HG03196 (cell line): ENCODE data around the gene FGF1.
"Not testable (repeated sequence)": the region's sequence is repeated elsewhere in the genome, so short reads cannot be mapped to it uniquely, and the experiment has no call there.

ENCODE experiments used
- ATAC-seq: cut with Tn5 transposase; IDR thresholded peaks from one replicate; pipeline ENCODE4 v1.9.1; 2021; ENCODE audit not compliant: unreplicated experiment

The FGF1 gene

DNA sequence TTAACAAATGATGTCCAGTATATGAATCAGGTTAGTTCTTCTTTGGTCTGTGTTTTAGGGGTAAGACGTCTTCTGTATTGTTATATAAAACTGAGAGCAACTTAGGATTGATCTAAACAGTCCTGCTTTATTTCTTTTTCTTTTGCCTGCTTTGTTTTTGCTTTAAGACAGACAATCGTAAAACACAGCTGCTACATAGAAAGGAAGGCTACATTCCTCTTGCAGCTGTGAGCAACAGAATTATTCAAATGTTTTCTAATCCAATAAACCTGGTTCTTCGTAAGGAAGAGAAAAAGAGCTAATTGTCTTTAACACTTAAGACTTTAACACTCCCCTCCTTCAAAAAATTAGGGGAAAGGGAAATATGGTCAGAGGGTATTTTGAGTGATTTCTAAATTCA lies 14.6 kb downstream of the FGF1 start:
- ATAC-seq = no peak

- ATAC-seq = no peak
Observed at GRCh38 chr5:142670804-142671203, 15.1 kb downstream of the FGF1 start.

DNA sequence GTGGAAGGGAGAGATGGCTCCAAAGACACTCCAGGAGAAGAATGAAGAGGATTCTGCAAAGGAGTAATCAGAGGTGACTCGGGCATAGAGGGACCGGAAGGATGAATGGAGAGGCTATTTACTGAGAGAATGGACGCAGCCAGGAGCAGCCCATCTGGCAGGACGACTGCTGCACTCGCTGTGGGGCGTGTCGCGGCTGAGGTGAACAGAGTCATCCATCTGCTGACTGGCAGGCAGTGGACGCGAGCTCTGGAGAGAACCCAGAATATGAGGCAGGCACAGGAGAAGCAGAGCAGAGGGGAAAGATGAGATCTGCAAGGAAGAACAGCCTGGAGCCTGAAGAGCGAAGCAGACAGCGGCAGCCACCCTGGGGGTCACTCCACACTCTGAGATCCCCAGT lies 16.4 kb downstream of the FGF1 start:
- no peak for ATAC-seq

- no peak for ATAC-seq
Observed at GRCh38 chr5:142668336-142668735, 17.6 kb downstream of the FGF1 start.

DNA sequence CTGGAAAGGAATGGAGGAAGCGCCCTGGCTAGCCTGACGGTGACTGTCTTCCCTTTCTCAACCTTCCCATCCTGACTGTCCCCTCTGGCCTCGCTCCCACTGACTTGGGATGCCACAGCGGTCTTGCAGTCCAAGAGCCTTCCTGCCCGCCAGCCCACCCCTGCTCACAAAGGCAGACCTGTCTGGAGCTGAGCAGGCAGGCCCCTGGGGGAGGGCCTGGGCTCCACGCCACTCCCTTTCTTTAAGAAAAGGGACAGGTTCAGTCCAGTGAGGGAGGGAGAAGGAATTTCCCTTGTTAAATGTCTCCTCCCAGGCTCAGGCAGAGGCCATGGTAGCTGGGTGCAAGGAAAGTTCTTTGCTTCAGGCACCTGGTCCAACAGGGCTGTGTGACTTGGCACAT lies 18.1 kb downstream of the FGF1 start:
- no peak for ATAC-seq

- ATAC-seq = no peak
Observed at GRCh38 chr5:142664636-142665035, 21.3 kb downstream of the FGF1 start.

DNA sequence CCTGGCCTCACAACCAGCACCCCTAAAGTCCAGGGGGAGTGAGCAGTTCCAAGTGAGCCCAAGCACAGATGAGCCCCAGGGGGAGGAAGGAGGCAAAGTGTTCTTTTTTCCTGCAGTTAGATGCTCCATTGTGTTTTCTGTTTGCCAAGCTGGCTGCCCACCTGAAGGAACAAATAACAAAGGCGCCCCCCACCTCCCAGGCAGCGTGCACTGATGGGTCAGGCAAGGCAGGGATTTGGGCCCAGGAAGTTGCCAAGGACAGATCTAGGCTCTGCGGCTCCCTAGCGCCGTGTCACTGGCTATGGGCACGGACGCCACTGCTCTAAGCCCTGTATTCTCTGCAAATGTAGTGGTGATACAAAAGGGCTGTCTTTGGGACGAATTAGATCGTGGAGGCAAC lies 21.8 kb downstream of the FGF1 start:
- ATAC-seq = no peak

GRCh38 chr5:142663246-142663645 lies 22.6 kb downstream of the FGF1 start:
- no peak for ATAC-seq

DNA sequence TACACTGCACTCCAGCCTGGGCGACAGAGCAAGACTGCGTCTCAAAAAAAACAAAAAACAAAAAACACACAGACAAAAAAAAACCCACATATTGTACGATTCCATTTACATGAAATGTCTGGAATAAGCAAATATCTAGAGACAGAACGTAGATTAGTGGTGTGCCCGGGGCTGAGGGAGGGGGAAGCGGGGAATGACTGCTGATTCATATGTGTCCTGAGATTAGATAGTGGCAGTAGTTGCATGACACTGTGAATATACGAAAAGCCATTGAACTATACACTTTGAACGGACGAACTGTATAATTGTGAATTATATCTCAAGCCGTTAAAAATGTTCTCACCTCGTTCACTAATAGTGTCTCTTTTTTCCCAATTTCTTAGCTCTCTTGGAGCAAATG lies 23.9 kb downstream of the FGF1 start:
- ATAC-seq = no peak

- ATAC-seq = no peak
Observed at GRCh38 chr5:142661143-142661542, 24.7 kb downstream of the FGF1 start.

- no peak for ATAC-seq
Observed at GRCh38 chr5:142660731-142661130, 25.2 kb downstream of the FGF1 start.

DNA sequence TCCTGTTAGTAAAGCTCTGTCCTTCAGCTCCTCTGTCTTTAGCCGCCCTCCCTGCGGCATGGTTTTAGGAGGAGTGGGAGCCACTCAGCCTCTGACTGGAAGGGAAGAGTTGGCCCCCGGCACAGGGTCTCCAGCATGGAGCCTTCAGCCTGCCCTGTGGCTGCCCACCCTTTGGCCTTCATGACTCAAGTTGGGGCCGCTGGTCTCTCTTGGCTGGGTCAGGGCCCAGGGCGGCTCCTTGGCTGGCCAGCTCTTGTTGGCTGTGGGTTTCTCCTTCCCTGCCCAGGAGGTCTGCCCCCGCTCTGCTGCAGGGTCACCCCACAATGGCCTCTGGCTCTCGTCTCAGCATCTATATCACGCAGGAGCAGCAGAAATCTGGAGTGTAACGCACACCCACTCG lies 25.7 kb downstream of the FGF1 start:
- ATAC-seq = no peak

DNA sequence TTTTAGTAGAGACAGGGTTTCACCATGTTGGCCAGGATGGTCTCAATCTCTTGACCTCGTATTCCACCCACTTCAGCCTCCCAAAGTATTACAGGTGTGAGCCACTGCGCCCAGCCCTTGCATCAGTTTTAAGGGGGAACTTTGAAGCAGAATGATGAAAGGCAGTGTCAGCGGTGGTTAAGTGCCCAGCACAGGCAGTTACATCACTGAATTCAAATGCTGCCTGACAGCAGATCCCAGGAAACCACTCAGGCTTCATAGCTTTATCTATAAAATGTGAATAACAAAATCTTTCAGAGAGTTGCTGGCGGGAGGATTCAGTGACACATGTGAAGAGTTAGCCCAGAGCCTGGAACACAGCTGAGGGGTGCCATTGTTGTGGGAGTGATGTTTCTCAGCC lies 26.5 kb downstream of the FGF1 start:
- no peak for ATAC-seq

- ATAC-seq = no peak
Observed at GRCh38 chr5:142658278-142658677, 27.6 kb downstream of the FGF1 start.

DNA sequence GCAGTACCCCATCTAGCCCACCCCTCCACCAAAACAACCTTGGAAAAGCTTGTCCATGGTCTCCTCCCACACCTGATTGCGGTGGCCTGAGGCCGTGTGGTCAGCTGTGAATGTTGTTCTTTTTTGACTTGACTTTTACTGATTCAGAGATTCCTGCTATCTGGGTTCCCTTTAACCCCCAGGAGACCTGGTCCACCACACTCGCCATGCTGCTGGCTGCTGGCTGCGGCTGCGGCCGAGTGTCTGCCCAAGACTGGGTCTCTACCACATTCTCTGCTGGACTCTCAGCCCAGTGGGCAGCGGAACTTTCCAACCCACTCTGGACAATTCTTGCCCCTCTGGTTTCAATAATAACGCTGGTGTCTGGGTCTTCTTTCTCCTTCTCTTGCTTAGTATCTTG lies 28.4 kb downstream of the FGF1 start:
- no peak for ATAC-seq

- peak; percentile 67 for ATAC-seq
Observed at GRCh38 chr5:142655339-142656267, 30.3 kb downstream of the FGF1 start.

- no peak for ATAC-seq
Observed at GRCh38 chr5:142654578-142655058, 31.3 kb downstream of the FGF1 start.

DNA sequence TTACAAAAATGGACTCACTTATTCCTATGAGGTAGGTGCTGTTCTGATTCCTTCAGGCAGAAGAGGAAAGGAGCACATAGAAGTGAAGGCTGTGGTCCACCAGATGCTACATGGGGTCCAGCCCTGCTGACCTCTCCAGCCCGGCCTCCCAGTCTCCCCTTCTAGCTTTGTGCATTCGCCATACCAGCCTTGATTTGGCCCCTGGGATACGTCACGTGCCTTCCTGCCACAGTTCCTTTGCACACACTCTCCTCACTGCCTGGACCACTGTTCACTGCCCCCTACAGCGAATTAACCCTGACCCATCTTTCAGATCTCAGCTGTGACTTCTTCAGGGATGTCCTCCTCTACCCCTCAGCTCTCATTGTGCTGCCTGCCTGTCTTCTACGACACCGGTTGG lies 32.6 kb downstream of the FGF1 start:
- ATAC-seq = no peak

GRCh38 chr5:142652563-142652962 lies 33.3 kb downstream of the FGF1 start:
- no peak for ATAC-seq

- ATAC-seq = no peak
Observed at GRCh38 chr5:142650881-142651280, 35.0 kb downstream of the FGF1 start.

DNA sequence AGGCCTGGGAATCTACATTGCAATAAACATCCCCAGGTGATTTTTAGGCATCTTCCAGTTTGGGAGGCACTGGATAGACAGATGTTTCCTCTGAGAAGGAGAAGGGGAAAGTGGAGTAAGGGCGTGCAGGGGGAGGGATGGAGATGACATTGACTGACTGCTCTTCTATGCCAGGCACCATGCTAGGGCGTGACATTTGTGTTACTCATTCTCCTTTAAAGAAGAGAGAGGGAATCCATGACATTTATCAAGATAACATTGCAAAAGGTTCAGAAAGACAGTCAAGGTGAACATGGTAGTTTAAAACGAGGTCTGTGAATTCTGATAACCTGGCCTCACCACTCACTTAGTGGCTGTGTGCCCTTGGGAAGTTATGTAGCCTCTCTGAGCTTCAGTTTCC lies 35.8 kb downstream of the FGF1 start:
- no peak for ATAC-seq

GRCh38 chr5:142648108-142648507 lies 37.8 kb downstream of the FGF1 start:
- ATAC-seq = not testable (repeated sequence)

- ATAC-seq = no peak
Observed at GRCh38 chr5:142645456-142645855, 40.4 kb downstream of the FGF1 start.
